Neural progenitor cell (in vitro differentiated cells): ENCODE results near the gene IFITM5.

ENCODE experiments used
- EZH2 ChIP-seq: fragments of 200-600 bp; sonication (generic); IDR thresholded peaks from 2 replicates; pipeline ENCODE4 v1.6.1; 2017; ENCODE audit warnings: antibody characterized with exemption, mild to moderate bottlenecking, moderate library complexity
- EZH2phosphoT487 ChIP-seq: fragments of 200-600 bp; sonication (generic); IDR thresholded peaks from 2 replicates; pipeline ENCODE4 v1.6.1; 2017; ENCODE audit warnings: antibody characterized with exemption
- TF ChIP-seq, protein P1 (sequence below): fragments of 200-600 bp; sonication (generic); IDR thresholded peaks from 2 replicates; pipeline ENCODE4 v1.5.1; 2017; ENCODE audit warnings: antibody characterized with exemption, mild to moderate bottlenecking

DNA sequence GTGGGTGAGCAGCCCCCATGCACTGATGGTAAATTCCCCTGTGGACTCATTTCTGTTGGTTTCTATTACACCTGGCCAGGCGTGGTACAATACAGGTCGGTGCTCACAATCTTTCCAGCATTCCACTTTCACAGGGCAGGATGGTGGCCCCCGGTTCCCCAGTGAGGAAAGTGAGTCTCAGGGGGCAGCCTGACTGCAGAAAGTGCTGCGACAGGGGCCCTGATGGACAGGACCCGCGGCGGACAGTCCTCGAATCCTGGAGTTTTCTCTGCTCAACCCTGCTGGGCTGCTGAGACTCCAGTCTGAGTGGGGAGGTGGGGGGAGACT, 13.5 kb downstream of the IFITM5 start:
- TF ChIP-seq, protein P1, sequence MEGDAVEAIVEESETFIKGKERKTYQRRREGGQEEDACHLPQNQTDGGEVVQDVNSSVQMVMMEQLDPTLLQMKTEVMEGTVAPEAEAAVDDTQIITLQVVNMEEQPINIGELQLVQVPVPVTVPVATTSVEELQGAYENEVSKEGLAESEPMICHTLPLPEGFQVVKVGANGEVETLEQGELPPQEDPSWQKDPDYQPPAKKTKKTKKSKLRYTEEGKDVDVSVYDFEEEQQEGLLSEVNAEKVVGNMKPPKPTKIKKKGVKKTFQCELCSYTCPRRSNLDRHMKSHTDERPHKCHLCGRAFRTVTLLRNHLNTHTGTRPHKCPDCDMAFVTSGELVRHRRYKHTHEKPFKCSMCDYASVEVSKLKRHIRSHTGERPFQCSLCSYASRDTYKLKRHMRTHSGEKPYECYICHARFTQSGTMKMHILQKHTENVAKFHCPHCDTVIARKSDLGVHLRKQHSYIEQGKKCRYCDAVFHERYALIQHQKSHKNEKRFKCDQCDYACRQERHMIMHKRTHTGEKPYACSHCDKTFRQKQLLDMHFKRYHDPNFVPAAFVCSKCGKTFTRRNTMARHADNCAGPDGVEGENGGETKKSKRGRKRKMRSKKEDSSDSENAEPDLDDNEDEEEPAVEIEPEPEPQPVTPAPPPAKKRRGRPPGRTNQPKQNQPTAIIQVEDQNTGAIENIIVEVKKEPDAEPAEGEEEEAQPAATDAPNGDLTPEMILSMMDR, result no peak
- TF ChIP-seq EZH2 (no peak), EZH2phosphoT487 (no peak)
